HG03066 (cell line): ENCODE data around the gene ETS2.

Experiments used
- ATAC-seq: cut with Tn5 transposase; IDR thresholded peaks from one replicate; pipeline ENCODE4 v1.9.1; 2021; ENCODE audit warnings: low read depth; ENCODE audit not compliant: unreplicated experiment

ETS2 gene

GRCh38 chr21:38805328-38806152 lies at the start of gene ETS2:
TSS of gene ETS2 (plus strand) at chr21:38805929. CDS start at chr21:38810035, 4,106 bp downstream.
- ATAC-seq, result peak; percentile 62

- no peak for ATAC-seq
Observed at GRCh38 chr21:38756746-38757145, 49.0 kb upstream of the ETS2 start.

GRCh38 chr21:38758501-38759214 lies 47.1 kb upstream of the ETS2 start:
- no peak for ATAC-seq

- no peak for ATAC-seq
Observed at GRCh38 chr21:38759413-38759812, 46.3 kb upstream of the ETS2 start.

- ATAC-seq, result no peak
Observed at GRCh38 chr21:38760017-38760761, 45.5 kb upstream of the ETS2 start.

GRCh38 chr21:38760762-38761155 lies 45.0 kb upstream of the ETS2 start:
- ATAC-seq, result no peak

- ATAC-seq, result no peak
Observed at GRCh38 chr21:38761531-38761930, 44.2 kb upstream of the ETS2 start.

GRCh38 chr21:38765056-38765455 lies 40.7 kb upstream of the ETS2 start:
- no peak for ATAC-seq

GRCh38 chr21:38766987-38767722 lies 38.6 kb upstream of the ETS2 start:
- peak; percentile 94 for ATAC-seq

- ATAC-seq, result no peak
Observed at GRCh38 chr21:38768471-38769063, 37.2 kb upstream of the ETS2 start.

GRCh38 chr21:38769191-38769780 lies 36.4 kb upstream of the ETS2 start:
- ATAC-seq, result no peak

- ATAC-seq, result no peak
Observed at GRCh38 chr21:38770660-38771059, 35.1 kb upstream of the ETS2 start.

GRCh38 chr21:38771536-38771935 lies 34.2 kb upstream of the ETS2 start:
- ATAC-seq, result no peak

GRCh38 chr21:38772646-38773045 lies 33.1 kb upstream of the ETS2 start:
- no peak for ATAC-seq

GRCh38 chr21:38773099-38774061 lies 32.3 kb upstream of the ETS2 start:
- no peak for ATAC-seq

- no peak for ATAC-seq
Observed at GRCh38 chr21:38774152-38774551, 31.6 kb upstream of the ETS2 start.

GRCh38 chr21:38774586-38775285 lies 31.0 kb upstream of the ETS2 start:
- no peak for ATAC-seq

- no peak for ATAC-seq
Observed at GRCh38 chr21:38775733-38776132, 30.0 kb upstream of the ETS2 start.
